Thoracic aorta (tissue), 2 donors: ENCODE data around the gene DNASE1L2. TPM values are rescaled to one million over a fixed set of nuclear protein-coding genes. Genes with fewer than 3 reads are reported as not detected.
A peak's percentile ranks its signal among the peaks of the same experiment; 100 is the strongest.

Source experiments
- ATAC-seq: fragments of 150-250 bp; one replicate; pipeline ENCODE4 v1.8.0; 2017; ENCODE audit warnings: low read depth; ENCODE audit not compliant: insufficient number of reproducible peaks, low FRiP score
- DNase-seq: peaks from one replicate; pipeline ENCODE4 v3.0.0-alpha.2; 2020; ENCODE audit warnings: low spot score
- H3K27ac ChIP-seq, 2 donors: fragments of 200-600 bp; sonication (generic); 1 replicate in 1 of 2; 2 replicates in 1 of 2; pipeline ENCODE4 v1.5.1; 2016; ENCODE audit warnings: mild to moderate bottlenecking in 2 of 2, moderate library complexity in 2 of 2
- H3K27me3 ChIP-seq: fragments of 200-600 bp; sonication (generic); replicated peaks from 2 replicates; pipeline ENCODE4 v1.6.0; 2016; ENCODE audit warnings: mild to moderate bottlenecking; ENCODE audit not compliant: insufficient read depth
- H3K36me3 ChIP-seq: fragments of 200-600 bp; sonication (generic); one replicate; pipeline ENCODE4 v1.5.1; 2016
- H3K4me1 ChIP-seq, 2 donors: fragments of 200-600 bp; sonication (generic); 1 replicate in 1 of 2; 2 replicates in 1 of 2; pipeline versions ENCODE4 v1.5.1 to v1.6.0; 2016; ENCODE audit warnings: low read depth in 2 of 2, mild to moderate bottlenecking in 1 of 2; ENCODE audit not compliant: control insufficient read depth in 1 of 2
- H3K4me3 ChIP-seq: fragments of 200-600 bp; sonication (generic); 2 replicates; pipeline ENCODE4 v1.5.1; 2016; ENCODE audit warnings: mild to moderate bottlenecking
- H3K9me3 ChIP-seq: fragments of 200-600 bp; sonication (generic); 2 replicates; pipeline ENCODE4 v1.5.1; 2016
- total RNA-seq, 2 donors: library from RNA; depleted of rRNA; stranded (reverse); fragments of >200 nt; gene quantifications; one replicate each; pipeline versions ENCODE4 v1.1.0 to v1.2.3, GENCODE V29; 2016
- TF ChIP-seq, protein P1 (sequence below): fragments of 200-600 bp; sonication (generic); IDR thresholded peaks from one replicate; pipeline ENCODE4 v1.5.1; 2019; ENCODE audit warnings: antibody characterized with exemption

DNASE1L2 gene, protein sequence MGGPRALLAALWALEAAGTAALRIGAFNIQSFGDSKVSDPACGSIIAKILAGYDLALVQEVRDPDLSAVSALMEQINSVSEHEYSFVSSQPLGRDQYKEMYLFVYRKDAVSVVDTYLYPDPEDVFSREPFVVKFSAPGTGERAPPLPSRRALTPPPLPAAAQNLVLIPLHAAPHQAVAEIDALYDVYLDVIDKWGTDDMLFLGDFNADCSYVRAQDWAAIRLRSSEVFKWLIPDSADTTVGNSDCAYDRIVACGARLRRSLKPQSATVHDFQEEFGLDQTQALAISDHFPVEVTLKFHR
- total RNA-seq, result 10 to 100 TPM in 1 of 2 donors, 1 to 10 TPM in 1; 2.3 to 10.7 TPM

DNA sequence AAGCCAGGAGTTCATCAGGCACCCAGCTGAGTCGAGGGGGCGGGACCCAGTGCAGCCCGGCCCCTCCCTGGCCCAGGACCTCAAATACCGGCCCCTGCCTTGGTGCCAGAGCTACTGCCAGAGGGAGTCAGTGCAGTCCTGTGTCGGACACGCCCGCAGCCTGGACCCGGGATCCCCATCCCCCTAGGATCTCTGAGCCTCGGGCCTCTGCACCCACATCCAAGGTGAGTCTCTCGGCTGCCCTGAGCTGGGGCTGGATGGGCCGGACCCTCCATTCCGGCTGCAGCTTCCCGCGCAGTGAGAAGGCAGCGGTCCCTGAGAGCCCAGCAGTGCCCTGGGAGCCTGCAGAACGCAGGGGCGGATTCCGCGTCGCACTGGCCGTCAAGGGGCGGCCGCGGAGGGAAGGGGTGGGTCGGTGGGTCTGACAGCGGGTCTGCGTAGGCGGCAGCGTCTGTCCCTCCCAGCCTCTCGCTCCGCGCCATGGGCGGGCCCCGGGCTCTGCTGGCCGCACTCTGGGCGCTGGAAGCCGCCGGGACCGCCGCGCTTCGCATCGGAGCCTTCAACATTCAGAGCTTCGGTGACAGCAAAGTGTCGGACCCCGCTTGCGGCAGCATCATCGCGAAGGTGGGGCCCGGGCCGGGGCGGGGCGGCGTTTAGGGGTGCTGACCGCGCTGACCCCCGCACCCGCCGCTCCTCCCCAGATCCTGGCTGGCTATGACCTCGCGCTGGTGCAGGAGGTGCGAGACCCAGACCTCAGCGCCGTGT, at the start of gene DNASE1L2:
DNASE1L2 (plus strand) TSS at position 108 of the 765 bp plus-strand sequence; CDS start at position 481, 373 bp downstream.
- no peaks in the 10 kb centered on the region for H3K9me3 ChIP-seq
- ATAC-seq, result no peak
- peak within 1 kb of the TSS; percentile 57 for H3K4me3 ChIP-seq
- H3K27ac ChIP-seq, result no peak within 1 kb of the TSS
- H3K27me3 ChIP-seq, result no peaks in the 10 kb centered on the region
- TF ChIP-seq, protein P1, sequence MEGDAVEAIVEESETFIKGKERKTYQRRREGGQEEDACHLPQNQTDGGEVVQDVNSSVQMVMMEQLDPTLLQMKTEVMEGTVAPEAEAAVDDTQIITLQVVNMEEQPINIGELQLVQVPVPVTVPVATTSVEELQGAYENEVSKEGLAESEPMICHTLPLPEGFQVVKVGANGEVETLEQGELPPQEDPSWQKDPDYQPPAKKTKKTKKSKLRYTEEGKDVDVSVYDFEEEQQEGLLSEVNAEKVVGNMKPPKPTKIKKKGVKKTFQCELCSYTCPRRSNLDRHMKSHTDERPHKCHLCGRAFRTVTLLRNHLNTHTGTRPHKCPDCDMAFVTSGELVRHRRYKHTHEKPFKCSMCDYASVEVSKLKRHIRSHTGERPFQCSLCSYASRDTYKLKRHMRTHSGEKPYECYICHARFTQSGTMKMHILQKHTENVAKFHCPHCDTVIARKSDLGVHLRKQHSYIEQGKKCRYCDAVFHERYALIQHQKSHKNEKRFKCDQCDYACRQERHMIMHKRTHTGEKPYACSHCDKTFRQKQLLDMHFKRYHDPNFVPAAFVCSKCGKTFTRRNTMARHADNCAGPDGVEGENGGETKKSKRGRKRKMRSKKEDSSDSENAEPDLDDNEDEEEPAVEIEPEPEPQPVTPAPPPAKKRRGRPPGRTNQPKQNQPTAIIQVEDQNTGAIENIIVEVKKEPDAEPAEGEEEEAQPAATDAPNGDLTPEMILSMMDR, result no peak
- DNase-seq, result no peak
- H3K4me1 ChIP-seq, result peaks cover 10 to 14% of the 10 kb centered on the region in 2 donors
- peaks cover 42% of the 10 kb centered on the region for H3K36me3 ChIP-seq

DNA sequence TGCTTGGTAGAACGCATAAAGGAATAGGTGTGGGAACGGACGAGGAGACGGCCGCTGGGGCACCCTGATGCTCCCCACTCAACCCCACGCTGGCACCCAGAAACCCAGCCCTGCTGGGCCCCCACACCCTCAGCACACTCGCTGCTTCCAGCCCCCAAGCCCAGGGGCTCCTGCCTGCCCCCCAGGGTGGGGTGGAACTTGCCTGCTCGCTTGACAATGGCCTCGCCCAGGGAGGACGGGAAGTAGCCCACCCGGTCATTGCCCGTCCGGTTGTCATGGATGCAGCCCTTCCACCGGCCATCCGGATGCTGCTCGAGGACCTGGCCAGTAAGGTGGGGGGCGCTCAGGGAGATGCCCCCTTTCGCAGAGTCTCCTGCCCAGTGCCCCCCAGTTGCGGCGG, 49.7 kb upstream of the DNASE1L2 start:
- H3K36me3 ChIP-seq, result no peaks in the 10 kb centered on the region
- H3K27me3 ChIP-seq, result no peaks in the 10 kb centered on the region
- no peaks in the 10 kb centered on the region for H3K9me3 ChIP-seq
- no peaks in the 10 kb centered on the region for H3K4me1 ChIP-seq
- no peak overlapping the region for H3K27ac ChIP-seq
- TF ChIP-seq, protein P1, result no peak
- no peak overlapping the region for H3K4me3 ChIP-seq
- no peak for ATAC-seq
- DNase-seq, result no peak

DNA sequence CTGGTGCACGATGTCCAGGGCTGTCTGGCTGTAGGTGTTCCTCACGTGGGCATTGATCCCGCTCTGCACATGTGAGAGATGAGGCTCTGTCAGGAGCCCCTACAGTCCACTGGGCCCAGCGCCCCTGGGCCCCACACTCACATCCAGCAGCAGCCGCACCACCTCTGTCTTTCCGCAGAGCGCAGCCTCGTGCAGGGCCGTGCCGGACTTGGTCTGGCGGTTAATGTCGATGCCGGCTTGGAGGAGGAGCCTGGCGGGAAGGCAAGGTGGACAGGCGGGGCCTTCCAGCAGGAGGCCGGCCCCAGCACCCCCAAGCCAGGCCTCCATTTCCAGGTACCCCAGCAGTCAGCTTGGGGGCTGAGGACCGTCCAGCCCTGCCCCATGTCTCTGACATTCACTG, 49.0 kb upstream of the DNASE1L2 start:
- H3K4me3 ChIP-seq, result no peak overlapping the region
- TF ChIP-seq, protein P1, result no peak
- DNase-seq, result no peak
- H3K9me3 ChIP-seq, result no peaks in the 10 kb centered on the region
- H3K27me3 ChIP-seq, result no peaks in the 10 kb centered on the region
- H3K27ac ChIP-seq, result no peak overlapping the region
- H3K36me3 ChIP-seq, result no peaks in the 10 kb centered on the region
- no peaks in the 10 kb centered on the region for H3K4me1 ChIP-seq
- no peak for ATAC-seq

DNA sequence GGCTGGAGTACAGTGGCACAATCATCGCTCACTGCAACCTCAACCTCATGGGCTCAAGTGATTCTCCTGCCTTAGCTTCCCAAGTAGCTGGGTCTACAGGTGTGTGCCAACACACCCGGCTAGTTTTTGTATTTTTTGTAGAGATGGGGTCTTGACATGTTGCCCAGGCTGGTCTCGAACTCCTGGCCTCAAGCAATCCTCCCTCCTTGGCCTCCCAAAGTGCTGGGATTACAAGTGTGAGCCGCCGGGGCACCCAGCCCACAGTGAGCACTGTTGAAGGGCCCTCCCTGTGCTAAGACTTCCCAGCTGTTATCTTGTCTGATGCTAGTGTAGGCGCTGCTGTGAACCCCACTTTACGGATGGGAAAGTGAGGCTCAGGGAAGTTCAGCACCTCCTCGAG, 47.8 kb upstream of the DNASE1L2 start:
- TF ChIP-seq, protein P1, result no peak
- Histone ChIP-seq H3K27me3 (no peaks in the 10 kb centered on the region), H3K4me1 (no peaks in the 10 kb centered on the region), H3K36me3 (no peaks in the 10 kb centered on the region), H3K4me3 (no peak overlapping the region), H3K9me3 (no peaks in the 10 kb centered on the region), H3K27ac (no peak overlapping the region)
- ATAC-seq, result no peak
- DNase-seq, result no peak

DNA sequence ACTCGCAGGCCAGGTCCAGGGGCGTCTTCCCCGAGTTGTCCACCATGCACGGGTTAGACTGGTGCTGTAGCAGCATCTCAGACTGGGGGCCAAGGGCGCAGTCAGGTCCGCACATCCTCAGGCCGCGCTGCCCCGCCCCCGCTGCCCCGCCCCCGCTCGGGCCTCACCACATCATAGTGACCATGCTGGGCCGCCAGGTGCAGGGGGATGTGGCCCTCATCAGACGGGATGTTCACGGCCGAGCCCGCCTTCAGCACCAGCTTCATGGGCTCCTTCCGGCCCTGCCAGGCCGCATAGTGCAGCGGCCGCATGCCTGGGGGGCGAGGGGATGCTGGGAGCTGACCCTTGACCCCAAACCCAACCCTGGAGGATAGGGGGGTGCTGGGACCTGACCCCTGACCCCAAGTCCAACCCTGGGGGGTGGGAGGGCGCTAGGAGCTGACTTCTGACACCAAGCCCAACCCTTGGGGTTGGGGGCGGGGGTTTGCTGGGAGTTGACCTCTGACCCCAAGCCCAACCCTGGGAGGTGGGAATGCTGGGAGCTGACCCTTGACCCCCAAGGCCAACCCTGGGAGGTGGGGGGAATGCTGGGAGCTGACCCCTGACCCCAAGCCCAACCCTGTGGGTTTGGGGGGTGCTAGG, 46.9 kb upstream of the DNASE1L2 start:
- TF ChIP-seq, protein P1, result no peak
- H3K9me3 ChIP-seq, result no peaks in the 10 kb centered on the region
- no peaks in the 10 kb centered on the region for H3K27me3 ChIP-seq
- DNase-seq, result no peak
- no peaks in the 10 kb centered on the region for H3K4me1 ChIP-seq
- H3K27ac ChIP-seq, result no peak overlapping the region
- no peak overlapping the region for H3K4me3 ChIP-seq
- ATAC-seq, result no peak
- no peaks in the 10 kb centered on the region for H3K36me3 ChIP-seq
